Left hindlimb (tissue), 1 donor: ENCODE results near the gene KLHL22.
"Not testable (repeated sequence)": the region's sequence is repeated elsewhere in the genome, so short reads cannot be mapped to it uniquely, and the experiment has no call there.

Source experiments
- DNase-seq: peaks from one replicate; pipeline ENCODE4 v3.0.0-alpha.2; 2018

KLHL22 gene

DNA sequence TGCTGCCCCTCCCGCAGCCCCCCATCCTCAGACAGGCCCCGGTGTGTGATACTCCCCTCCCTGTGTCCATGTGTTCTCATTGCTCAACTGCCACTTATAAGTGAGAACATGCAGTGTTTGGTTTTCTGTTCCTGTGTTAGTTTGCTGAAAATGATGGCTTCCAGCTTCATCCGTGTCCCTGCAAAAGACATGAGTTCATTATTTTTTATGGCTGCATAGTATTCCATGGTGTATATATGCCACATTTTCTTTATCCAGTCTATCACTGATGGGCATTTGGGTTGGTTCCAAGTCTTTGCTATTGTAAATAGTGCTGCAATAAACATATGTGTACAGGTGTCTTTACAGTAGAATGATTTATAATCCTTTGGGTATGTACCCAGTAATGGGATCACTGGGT, 80.4 kb downstream of the KLHL22 start:
- DNase-seq, result not testable (repeated sequence)

DNA sequence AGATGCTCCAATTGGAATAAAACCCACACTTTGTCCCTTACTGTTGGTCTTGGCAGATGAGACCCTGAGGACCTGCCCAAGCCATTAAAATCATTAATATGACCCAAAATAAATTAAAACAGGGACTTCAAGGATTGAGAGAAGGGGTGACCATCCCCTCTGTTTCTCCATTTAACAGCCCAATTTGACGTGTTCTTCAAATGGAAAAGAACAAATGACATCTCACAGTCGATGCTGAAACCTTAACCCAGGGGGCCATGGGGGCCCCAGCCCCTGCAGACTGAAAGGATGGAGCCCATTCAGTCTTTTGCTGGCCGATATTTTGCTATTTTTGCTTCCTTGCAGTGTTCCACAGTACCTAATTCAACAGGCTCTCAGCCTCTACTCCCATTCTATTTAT, 81.1 kb downstream of the KLHL22 start:
- no peak for DNase-seq

DNA sequence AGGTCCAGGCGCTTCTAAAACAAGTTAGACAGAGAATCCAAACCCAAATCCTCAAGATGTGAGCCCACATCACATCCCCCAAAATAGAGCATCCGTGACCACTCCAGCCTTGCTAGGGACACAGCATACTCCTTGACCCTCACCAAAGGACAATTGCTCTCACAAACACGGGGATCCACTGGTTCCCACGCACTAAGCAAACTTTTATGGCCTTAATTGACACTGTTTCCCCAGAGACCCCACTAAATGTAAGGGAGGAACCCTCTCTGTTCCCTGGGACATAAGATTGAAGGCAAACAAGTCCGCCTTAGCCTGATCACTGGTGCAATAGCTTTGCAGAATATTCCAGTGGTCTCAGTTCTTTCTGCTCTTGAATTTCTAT, 81.5 kb downstream of the KLHL22 start:
- DNase-seq, result no peak

DNA sequence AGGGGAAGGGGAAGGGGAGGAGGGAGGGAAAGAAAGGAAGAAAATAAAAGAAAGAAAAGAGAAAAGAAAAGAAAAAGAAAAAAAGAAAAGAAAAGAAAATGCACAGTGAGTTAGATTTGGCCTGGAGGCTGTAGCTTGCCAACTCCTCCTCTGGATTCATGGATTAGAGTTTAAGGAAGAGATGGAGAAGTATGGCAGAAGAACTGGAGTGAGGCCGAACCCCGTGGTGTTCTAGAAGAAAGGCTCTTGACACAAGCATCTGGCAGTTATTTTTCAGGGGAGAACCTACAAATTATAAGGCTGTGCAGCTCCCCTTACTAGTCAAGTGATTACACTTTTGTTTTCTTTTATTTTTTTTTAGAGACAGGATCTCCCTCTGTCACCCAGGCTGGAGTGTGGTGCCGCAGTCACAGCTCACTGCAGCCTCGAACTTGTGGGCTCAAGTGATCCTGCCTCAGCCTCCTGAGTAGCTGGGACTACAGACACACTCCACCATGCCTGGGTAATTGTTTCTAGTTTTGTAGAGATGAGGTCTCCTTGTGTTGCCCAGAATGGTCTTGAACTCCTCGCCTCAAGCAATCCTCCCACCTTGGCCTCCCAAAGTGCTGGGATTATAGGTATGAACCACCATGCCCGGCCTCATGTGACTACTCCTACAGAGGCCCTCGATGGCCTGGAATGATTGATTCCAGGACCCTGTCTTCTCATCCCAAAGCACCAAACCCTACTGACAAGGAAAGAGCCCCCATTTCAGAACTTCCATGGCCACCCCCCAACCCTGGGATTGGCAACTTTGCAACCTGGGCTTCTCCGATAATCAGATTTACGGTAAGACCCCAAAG, 82.2 kb downstream of the KLHL22 start:
- DNase-seq, result no peak

DNA sequence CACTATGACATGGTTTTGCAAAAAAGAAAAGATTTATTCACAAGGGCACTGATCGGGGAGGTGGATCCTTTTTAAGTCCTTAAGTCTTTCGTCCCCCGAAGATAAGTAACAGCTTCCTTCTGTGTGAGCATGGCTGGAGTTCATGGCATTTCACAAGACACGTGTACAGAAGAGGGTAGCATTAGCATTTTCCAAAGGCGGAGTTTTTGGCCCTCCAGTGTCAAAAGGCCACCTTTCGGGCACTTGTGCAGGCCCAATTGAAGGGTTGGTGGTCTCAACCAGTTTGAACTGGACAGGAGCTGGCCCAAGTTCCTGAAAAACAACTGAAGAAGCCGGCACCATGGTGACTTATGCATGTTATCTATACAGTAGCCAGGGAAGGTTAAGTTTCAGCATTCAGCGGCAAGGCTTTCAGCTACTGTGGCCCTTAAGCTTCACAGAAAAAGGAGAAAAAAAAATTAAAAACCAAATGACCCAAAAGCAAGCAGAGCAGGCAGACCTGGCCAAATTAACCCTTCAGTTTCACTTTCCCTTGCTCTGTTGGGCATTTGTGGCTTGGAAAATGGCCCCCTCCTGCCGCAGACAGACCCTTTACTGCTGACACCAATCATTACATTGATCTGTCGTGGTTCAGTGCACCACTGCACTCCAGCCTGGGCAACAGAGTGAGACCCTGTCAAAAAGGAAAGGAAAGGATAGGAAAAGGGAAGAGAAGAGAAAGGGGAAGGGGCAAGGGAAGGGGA, 83.0 kb downstream of the KLHL22 start:
- DNase-seq, result no peak

DNA sequence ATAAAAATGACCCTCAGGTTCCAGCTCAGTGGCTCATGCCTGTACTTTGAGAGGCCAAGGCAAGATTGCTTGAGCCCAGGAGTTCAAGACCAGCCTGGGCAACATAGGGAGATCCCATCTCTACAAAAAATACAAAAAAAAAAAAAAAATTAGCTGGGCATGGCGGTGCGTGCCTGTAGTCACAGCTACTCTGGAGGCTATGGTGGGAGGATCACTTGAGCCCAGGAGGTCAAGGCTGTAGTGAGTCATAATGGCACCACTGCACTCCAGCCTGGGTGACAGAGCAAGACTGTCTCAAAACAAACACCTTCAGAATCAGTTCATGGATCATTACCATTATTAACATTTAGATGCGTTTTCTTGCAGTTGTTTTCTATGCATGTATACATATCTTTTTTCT, 86.2 kb downstream of the KLHL22 start:
- not testable (repeated sequence) for DNase-seq

DNA sequence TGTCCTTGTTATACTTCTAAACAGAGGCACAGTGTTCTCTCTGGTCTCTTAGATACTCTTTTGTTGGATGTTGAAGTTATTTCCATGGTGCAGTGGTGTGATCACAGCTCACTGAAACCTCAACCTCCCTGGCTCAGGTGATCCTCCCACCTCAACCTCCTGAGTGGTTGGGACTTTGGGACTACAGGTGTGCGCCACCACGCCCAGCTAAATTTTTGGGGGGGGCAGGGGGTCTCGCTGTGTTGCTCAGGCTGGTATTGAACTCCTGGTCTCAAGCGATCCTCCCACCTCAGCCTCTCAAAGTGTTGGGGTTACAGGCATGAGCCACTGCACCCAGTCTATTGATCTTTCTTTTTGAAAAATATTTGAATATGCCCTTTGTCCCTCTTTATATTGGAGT, 86.7 kb downstream of the KLHL22 start:
- DNase-seq, result no peak

DNA sequence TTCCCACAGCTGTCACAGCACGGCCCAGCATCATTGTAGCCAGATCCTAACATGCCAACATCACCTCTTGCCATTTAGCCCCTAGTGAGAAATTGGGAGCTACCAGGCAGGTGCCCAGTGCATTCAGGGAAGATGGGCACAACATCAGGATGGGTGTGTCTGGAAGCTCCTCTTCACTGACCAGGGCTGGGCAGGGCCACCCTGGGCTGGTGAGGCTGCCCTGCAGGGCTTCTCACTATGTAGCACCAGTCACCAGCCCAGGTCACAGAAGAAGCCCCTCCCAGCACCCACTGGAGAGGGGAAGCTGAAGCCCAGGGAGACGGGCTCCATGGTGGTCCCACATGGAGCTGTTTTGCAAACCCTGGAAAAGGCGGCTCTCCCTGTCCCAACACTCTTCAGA, 87.8 kb downstream of the KLHL22 start:
- DNase-seq, result no peak

DNA sequence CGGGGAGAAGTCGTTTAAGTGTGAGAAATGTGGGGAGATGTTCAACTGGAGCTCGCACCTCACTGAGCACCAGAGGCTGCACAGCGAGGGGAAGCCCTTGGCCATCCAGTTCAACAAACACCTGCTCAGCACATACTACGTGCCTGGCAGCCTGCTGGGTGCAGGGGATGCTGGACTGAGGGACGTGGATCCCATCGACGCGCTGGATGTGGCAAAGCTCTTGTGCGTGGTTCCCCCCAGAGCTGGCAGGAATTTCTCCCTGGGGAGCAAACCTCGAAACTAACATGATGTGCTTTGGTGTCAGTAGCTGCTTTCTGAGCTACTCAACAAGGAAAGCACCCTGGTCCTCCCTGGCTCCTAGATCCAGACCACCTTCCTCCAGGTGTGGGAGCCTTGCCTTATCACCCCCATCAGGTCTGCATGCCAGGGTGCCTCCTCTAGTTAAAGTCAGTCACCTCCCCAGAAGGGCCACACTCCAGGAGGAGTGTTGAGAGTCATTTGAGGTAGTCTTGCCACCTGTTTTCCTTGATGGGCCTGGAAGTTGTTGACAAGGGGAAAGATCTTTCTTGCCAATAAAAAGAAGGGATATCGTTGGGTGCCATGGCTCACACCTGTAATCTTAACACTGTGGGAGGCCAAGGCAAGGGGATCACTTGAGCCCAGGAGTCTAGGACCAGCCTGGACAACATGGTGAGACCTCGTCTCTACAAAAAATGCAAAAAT, 88.7 kb downstream of the KLHL22 start:
- DNase-seq, result no peak

DNA sequence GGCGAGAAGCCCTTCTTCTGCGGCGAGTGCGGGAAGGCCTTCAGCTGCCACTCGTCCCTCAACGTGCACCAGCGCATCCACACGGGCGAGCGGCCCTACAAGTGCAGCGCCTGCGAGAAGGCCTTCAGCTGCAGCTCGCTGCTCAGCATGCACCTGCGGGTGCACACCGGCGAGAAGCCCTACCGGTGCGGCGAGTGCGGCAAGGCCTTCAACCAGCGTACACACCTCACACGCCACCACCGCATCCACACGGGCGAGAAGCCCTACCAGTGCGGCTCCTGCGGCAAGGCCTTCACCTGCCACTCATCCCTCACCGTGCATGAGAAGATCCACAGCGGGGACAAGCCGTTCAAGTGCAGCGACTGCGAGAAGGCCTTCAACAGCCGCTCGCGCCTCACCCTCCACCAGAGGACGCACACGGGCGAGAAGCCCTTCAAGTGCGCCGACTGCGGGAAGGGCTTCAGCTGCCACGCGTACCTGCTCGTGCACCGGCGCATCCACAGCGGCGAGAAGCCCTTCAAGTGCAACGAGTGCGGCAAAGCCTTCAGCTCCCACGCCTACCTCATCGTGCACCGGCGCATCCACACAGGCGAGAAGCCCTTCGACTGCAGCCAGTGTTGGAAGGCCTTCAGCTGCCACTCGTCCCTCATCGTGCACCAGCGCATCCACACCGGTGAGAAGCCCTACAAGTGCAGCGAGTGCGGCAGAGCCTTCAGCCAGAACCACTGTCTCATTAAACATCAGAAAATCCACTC, 89.5 kb downstream of the KLHL22 start:
- no peak for DNase-seq

DNA sequence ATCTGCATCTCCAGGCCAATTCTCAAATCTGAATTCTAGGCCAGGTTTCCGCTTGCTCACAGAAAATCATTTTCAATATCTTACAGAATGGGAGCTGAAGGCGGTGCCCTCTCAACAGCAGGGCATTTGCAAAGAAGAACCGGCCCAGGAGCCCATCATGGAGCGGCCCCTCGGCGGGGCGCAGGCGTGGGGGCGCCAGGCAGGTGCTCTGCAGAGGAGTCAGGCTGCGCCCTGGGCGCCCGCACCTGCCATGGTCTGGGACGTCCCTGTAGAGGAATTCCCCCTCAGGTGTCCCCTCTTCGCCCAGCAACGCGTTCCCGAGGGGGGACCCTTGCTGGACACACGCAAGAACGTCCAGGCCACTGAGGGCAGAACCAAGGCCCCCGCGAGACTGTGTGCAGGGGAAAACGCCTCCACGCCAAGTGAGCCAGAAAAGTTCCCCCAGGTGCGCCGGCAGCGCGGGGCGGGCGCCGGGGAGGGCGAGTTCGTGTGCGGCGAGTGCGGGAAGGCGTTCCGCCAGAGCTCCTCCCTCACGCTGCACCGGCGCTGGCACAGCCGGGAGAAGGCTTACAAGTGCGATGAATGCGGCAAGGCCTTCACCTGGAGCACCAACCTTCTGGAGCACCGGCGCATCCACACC, 90.2 kb downstream of the KLHL22 start:
- DNase-seq, result no peak

DNA sequence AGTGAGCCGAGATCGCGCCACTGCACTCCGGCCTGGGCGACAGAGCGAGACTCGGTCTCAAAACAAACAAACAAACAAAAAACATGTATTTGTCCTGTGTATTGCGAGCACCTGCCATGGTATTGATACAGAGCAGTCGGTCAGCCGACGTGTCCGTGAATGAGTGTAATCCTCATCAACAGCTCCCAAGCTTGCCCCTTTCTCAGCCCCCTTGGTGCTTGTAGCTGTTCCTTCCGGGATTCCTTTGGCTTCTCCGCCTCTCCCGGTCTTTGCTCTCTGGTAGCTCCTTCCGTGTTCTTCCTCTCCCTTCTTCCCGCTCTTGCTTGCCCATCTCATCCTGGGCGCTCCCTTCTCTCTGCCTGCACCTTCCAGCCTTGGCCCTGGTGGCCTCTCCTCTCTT, 90.7 kb downstream of the KLHL22 start:
- DNase-seq, result no peak

DNA sequence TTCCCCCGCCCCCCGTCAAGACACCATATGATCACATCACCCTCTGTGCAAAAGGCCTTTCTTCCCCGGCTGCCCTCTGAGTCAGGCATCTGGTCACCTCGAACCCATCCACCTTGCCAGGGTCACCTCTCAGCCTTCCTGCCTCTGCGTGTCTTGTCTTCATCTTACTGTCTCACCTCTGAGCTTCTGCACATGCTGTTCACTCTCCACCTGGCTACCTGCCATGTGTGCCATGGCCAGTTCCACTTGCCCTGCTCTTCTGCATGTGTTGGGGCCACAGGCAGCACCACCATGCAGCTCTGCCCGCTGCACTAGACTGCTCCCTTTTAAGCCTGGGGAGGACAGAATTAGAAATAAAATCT, 91.8 kb downstream of the KLHL22 start:
- no peak for DNase-seq

DNA sequence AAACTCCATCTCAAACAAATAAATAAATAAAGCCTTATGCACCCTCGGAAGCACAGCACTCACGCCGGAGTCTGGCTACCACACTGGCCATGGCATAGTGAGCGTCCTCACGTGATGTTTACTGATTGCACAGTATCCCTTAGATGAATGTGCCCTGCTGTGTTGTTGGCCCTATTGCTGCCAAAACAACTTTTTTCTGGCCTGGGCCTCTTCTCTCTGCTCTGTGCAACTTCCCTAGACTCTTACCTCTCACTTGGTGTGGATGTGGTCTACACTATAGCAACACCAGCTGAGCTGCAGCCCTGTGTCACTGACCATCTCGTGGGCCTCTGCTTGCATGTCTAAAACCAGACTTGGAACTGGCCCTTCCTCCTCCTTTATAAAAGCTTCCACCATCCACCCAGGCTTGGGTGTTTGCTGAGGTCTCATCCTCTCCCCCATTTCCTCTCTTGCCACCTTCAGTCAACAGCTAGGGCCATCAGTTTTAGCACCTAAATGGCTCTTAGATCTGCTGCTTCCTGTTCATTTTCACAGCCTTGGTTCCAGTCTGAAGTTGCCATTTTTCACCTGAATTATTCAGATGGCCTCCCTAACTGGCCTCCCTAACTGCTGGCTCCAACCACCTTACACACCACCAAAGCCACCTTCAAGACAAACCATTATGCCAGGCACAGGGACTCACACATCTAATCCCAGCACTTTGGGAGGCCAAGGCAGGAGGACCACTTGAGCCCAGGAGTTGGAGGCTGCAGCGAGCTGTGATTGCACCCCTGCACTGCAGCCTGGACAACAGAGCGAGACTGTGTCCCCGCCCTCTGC, 92.4 kb downstream of the KLHL22 start:
- no peak for DNase-seq

DNA sequence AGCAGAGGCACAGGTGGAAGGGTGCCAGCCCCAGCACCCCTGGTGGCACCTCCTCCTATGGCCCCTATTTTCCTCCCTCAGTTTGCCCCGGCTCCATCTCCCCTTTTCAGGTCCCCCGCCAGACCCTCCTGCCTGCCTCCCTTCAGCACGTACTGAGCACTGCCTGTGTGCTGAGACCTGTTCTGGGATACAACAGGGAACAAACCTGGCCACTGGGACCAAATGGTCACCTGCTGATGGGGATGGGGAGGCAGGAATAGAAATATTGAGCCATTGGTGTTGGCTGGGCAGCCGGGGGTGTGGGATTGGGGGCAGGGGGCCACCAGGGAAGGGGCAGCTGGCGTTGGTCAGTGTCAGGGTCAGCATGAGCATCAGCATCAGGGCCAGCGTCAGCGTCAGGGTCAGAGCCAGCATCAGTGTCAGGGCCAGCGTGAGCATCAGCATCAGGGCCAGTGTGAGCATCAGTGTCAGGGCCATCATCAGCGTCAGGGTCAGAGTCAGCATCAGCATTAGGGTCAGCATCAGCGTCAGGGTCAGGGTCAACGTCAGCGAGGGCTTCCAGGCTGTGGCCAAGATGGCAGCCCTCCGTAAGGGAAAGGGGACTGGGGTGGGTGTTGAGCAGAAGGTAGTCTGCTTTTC, 94.1 kb downstream of the KLHL22 start:
- no peak for DNase-seq

DNA sequence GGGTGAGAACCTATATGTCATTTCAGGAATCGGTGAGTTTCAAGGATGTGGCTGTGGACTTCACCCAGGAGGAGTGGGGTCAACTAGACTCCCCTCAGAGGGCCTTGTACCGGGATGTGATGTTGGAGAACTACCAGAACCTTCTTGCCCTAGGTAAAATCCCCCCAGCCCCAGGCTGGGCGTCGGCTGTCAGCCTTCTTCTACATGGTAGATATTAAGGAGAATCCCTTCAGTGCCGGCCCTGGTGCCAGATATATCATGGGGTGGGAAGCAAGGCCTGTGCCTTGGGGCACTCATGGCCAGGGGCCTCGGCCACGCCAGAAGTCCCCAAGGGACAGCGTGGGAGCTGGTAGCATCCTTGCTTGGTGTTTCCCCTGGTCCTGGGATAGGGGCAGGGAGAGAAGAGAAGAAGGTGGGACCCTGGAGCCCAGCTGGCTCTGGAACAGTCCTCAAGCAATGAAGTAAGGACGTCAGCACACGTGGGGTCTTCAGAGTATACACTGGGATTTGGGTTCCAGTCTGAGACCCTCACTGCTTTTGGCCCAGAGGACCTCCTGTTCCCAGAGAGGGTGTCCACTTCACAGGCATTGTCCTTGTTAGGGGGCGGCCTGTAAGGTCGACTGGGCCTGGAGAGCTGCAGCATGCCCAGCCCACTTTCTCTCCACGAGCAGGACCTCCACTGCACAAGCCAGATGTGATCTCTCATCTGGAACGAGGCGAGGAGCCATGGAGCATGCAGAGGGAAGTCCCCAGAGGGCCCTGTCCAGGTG, 94.8 kb downstream of the KLHL22 start:
- no peak for DNase-seq

DNA sequence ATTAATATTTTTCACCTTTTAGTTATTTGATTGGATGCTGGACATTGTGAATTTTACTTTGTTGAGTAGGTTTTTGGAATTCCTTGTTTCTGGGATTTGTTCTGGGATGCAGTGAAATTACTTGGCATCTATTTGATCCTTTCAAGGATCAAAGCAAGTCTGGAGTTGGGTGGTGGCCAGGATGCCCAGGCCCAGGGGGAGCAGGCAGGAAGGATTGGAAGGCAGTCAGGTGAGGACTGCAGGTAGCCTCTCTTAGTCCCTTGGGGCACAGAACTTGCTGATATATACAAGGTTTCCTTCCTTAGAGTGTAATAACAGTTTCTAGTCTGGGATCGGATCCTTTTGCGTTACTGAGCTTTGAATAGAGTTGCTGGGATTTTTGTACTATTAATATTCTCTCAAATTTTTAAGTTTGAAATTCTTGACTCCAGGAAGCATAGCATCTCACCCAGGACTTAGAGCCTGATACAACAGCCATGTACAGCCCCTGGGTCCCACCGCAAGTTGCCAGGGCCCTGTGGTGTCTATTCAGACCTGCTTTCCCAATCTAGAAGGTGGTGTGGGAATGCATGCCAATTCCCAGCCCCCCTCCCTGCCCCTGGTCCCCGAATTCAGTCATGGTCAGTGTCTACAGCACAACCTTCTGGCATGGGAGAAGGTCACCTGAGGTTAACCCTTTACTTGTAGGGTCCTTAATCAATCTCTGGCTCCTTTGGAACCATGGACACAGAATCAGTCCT, 95.6 kb downstream of the KLHL22 start:
- DNase-seq, result no peak

DNA sequence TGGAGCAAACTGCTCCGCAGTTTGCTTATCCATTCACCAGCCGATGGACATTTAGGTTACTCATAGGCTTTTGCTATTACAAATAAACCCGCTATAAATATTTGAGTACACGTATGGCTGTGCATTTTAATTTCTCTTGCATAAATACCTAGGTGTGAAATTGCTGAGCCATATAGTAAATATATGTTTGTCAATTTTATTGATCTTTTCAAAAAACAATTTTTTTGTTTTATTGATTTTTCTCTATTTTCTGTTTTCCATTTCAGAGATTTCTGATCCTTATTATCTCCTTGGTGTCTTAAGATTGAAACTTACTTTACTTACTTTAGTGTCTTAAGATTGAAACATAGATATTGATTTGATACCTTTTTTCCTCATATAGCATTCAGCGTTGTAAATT, 97.2 kb downstream of the KLHL22 start:
- DNase-seq, result no peak

DNA sequence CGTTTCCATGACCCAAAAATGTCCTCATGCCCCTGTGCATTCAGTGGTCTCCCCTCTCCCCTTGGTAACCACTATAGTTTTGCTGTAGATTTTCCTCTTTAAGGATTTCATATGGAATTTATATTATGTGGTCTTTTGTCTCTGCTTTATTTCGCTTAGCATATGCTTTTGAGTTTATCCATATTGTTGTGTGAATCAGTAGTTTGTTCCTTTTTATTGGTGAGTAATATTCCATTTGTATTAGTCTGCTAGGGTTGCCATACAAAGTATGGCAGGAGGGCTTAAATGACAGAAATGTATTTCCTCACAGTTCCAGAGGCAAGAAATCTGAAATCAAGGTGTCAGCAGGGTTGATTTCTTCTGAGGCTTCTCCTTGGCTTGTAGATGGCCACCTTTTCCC, 98.1 kb downstream of the KLHL22 start:
- no peak for DNase-seq

DNA sequence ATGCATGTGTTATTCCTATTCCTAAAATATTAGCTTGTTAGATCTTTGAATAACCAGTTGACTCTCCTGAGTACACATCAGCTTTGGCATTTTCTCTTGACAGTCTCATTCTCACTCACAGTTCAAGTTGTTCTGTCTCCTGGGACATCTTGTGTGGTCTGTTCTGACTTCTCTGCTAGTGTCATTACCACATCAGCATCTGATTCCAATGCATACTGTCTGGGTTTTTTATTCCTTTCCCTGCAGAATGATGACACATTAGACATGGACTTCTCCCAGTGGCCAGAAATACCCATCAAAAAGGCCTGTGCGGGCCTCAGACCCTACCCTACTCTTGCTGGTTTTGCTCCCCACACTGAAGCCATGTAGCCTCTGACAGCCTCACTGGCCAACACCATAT, 99.0 kb downstream of the KLHL22 start:
- DNase-seq, result no peak
